Skin of body (tissue), 2 donors: ENCODE data around the gene DNAJA2. TPM values are rescaled to one million over a fixed set of nuclear protein-coding genes. Genes with fewer than 3 reads are reported as not detected.
"Not testable (repeated sequence)": the region's sequence is repeated elsewhere in the genome, so short reads cannot be mapped to it uniquely, and the experiment has no call there.

ENCODE experiments used
- DNase-seq: peaks from one replicate; lab custom pipeline; 2025; lab: John Stamatoyannopoulos, UW
- total RNA-seq: library from RNA; depleted of rRNA; stranded (reverse); fragments of >200 nt; gene quantifications from one replicate; pipeline ENCODE4 v1.2.3, GENCODE V29; 2014

The DNAJA2 gene
- total RNA-seq, 1 donor from 2014 or later = 49.7 TPM

DNA sequence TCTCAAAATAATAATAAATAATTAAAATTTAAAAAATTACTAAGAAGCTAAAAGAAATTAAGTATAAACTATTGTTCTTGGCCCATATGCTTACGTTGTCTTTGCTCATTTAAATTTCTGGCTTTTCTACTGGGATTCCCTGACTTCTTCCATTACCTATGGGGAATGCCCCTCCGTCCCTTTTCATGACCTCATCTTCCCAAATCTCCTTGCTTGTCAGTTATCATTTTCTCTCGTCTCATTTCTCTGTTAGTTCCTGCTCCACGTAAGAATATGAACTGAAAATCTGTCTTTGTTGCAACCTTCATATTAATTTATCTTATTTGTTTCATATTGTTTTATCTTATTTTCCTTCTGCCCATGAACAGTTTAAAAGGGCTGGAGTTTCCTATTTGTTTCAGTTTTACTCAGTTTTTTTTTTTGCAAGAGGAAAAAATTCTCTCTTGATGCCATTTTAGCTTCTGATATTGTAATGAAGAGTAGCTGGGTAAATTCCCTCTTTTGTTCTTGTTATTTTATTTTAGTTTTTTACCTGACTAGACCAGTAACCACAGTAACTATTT, 2.5 kb upstream of the DNAJA2 start:
- DNase-seq = no peak

DNA sequence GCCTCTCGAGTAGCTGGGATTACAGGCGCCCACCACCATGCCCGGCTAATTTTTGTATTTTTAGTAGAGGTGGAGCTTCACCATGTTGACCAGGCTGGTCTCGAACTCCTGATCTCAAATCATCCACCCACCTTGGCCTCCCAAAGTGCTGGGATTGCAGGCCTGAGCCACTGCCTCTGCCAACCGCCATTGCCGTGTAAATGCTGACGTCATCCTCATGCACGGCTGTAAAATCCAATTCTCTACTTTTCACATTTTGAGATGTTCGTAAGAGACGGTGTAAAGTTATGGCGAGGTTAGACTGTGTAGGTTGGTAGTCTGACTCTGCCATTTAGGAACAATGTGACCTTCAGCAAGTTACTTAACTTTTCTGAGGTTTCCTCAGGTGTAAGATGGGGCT, 1.7 kb upstream of the DNAJA2 start:
- no peak for DNase-seq

DNA sequence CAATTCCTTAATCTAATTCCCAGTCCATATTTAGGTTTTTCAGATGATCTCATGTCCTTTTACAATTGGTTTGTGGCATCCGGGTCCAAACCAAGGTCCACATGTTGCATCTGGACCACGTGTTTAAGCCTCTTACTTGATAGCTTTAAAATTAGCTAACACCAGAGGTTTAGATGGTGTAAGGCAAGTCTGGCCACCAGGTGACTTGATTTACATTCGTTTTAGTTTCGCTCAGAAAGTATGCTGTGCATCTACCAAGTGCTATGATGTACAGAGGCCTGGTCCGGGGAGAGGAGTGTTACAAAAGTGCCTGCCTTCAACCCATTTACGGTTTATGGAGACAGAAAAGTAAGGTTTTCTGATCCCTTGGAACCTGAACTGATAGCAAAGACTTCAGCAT, 878 bp upstream of the DNAJA2 start:
- DNase-seq = no peak

DNA sequence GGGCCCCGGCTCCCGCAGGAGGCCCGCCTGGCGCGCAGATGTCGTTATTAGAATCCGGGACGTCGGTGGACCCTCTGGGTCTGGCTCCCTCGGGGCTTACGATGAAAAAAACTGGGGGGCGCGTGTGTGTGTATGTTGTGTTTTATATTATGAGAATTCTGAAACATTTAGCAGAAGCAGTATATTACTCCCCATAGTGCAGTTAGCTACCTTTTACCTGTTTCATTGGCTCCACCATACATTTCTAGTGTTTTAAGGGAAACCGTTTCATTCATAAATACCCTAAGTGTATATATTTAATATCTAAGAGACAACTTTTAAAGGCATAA, 486 bp upstream of the DNAJA2 start:
- no peak for DNase-seq

DNA sequence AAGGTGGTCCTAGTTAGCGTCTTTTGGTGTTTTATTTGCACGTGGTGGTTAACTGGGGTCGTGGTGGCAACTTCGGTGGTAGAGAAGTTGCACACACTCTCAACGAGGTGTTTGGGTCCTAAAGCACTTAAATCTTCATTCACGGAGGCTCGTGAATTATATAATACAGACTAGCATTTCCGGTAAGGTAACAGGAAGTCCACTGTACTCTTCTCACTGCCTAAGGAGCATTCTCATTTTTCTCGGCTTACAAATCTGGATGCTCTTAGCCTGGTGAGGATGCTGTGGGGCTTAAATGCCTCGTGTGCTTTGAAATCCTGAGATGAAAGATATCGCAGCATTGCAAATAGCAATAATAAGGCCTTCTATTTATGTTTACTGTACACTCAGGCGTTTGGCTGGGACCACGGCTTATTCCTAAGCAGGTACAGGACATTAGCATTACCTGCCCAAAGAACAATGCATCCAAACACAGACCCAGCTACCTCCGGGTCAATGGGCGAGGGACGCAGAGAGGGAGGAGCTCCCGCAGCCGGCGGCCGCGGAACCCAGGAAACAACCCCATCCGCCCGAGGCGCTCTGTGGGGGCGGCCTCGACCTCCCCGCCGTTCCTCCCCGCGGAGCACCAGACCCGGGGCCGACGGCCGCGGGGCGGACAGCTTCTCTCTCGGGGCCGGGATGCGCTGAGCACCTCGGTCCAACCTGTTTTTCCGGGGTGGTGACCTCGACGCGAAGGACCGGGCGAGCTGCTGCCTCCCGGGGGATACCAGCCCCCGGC, 856 bp downstream of the DNAJA2 start:
- no peak for DNase-seq

DNA sequence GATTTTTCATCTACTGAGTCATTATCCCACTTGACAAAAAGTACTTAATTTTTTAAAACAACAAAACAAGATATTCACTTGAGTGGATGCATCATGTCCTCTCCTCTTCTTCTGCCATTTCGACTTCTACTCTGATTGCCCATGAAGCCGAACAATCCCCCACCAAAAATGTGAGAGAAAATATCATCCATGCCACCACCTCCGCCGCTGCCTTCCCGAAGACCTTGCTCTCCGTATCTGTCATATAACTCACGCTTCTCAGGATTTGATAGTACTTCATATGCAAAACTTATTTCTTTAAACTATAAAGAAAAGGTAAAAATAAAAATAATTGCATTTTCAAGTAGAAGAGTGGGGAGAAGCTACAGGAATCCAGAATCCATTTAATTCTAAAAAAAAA, 2.2 kb downstream of the DNAJA2 start:
- no peak for DNase-seq

DNA sequence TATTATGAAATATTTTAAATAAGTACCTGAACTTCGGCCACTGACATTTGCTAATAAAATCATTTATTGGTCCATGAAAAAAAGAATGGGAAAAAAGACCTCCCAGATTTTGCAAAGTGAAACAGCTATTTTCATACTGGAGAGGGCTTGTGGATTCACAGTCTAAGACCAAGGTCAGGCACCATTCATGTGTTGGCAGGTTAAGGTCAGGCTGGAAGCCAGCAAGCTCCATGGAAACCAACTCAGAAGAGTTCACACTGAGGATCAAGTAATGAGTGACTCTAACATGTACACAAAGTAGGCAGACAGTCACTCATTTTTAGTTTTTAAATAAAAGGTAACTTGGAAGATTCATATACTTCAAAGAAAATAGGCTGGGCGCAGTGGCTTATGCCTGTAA, 3.4 kb downstream of the DNAJA2 start:
- no peak for DNase-seq

DNA sequence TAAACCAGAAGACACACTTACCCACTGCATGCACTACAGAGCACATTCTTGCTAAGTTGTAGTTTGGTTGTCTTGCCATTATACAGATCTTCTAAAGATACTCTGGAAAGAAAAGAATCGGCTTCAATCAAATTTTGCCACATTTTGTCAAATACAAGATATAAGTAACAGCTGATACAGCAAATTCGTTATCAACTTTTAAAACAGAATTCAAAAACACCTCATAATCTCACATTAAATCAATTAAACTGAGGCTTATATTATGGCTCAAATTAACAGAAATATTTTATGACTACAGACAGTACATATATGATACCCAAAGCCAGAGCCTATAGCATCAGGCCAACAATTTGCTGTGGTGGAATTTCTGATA, 5.4 kb downstream of the DNAJA2 start:
- no peak for DNase-seq

DNA sequence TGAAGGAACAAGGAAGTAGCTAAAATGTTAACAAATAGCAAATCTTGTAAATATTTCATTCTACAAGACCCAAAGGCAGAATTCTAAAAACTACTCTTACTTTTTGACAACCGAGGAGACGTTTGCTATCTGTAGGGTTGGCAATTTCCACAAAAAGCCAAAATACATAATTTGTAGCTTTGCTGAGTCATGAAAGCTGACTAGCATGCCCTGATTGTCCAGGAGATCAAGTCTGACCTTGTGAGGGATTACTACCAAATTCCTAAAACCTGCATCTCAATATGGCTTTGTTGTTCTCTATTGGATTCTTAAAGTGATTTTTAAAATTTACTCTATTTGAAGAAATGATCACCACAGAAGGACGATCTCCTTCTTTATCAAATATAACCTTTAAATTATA, 10.8 kb downstream of the DNAJA2 start:
- DNase-seq = no peak

DNA sequence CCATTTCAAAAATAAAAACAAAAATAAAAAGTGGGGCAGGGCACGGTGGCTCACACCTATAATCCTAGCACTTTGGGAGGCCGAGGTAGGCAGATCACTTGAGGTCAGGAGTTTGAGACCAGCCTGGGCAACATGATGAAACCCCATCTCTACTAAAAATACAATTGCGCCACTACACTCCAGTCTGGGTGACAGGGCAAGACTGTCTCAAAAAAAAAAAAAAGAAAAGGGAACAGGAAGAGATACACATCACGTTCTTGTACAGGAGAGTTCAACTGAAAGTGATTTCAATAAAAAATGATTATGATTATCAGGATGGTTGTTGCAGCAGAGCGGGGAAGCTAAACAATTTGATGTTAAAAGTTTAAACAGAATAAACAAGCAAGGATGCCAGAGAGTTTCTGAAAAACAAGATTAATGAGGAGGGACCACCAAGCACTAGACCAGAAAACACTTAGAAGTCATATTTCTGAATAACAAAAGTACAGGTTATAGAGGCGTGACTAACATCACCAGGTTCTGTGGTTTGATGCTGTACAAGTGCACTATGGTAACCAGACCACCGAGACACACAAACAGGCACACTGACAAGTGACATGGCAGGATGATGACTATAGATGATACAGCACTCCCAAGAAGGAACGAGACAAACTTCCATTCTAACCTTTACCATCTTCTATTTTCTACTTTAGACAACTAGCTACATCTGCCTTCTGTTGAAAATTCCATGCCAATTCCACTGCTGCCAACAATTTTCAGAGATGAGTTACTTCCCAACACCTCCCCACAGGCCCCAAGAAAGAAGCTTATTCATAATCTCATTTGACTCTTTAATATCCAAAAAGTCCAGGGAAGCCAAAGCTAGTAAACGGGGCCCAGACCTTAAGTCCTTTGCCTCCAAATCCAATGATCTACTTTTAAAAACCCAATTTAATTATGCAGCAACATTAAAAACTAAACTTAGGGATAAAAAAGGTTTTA, 11.8 kb downstream of the DNAJA2 start:
- no peak for DNase-seq

DNA sequence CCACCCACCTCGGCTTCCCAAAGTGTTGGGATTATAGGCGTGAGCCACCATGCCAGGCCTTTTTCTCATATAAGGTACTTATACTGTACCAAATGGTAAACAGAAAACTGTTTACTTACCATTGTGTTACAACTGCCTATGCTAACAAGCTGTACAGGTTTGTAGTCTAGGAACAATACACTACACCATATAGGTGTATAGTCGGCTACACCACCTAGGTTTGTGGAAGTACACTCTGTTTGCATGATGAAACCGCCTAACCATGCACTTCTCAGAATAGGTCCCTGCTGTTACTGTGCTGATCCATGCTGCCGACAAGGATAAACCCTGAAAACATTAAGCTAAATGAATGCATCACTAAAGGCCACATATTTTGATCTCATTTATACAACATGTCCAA, 18.9 kb downstream of the DNAJA2 start:
- DNase-seq = no peak

DNA sequence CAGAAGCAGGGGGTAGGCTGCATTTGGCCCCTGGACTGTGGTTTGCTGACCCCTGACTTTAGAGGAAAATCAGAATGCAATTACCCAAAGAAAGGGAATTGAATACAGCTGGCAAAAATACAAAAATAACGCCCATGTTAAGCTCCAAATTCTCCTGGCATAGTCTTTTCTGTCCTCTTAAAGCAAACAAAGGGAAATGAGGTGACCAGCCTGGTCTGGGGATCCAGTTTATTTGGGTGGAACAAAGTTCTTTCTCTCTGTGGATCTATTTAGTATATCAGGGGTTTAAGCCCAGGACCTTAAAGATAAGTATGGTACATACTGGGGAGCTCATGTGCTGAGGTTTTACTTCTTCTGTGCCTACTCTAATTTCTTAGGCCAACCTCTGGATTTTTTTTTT, 23.5 kb downstream of the DNAJA2 start:
- no peak for DNase-seq

DNA sequence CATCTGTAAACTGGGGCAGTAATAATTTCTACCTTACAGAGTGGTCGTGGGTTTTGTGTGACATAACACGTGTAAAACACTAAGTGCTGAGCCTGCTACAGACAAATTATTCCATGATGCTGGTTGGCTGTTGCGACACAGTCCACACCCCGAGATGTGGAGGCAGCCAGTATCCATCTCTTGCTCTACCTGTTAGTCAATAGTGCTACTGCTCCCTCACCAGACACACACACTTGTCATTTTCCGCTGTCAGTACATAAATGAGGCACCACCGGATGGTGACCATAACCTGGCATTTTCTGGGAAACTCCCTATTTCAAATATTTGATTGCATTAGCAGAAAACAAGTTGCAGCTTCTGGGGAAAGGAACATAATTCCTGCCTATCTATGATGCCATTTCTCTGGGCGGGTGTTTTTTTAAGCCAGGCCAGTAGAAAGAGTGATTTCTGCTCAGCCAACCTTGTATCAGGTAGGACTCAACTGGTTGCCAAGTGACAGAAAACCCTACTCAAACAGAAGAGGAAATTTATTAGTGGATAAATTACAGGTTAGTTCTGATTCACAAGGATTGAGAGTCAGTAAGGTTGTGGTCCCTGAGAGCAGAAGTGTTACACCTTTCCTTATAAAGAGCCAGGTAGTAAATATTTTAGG, 24.1 kb downstream of the DNAJA2 start:
- no peak for DNase-seq

DNA sequence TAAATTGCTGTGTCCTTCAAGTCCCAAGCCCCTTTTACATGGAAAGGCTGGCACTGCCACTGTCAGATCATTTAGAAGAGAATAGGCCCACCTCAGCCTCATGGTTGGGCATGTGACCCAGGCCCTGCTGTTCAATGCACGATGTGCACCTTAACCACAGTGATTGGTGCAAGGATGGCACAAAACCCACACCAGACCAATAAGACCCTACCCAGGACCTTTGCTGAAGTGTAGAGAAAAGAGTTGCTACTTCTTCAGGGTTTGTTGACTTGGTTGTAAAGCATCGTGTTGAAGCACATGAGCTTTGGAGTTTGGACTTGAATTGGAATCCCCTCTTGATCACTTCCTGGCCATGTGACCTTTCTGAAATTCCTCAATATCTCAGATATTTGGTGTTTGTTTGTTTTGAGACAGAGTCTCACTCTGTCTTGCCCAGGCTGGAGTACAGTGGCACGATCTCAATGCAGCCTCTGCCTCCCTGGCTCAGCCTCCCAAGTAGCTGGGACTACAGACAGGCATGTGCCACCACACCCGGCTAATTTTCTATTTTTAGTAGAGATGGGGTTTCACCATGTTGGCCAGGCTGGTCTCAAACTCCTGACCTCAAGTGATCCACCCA, 24.8 kb downstream of the DNAJA2 start:
- DNase-seq = no peak

DNA sequence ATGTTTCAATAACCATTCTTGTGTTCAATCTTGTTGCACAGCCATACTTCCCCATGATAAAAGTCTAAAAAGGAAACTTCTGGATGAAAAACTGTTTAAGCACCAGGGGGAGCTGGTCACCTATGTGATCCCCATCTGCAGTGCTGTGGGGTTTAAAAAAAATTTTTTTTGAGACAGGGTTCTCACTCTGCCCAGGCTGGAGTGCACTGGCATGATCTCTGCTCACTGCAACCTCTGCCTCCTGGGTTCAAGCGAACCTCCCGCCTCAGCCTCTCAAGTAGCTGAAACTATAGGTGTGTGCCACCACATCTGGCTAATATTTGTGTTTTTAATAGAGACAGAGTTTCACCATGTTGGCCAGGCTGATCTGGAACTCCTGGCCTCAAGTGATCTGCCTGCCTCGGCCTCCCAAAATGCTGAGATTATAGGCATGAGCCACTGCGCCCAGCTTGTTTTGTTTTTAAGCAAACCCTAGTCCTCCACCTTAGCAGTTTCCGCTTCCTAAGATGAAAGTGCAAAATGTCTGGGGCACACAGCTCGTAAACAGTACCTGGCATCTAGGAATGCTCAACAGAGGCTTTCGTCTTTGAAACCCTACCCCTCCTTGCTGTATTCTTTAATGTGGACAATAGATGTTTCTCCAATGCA, 25.4 kb downstream of the DNAJA2 start:
- DNase-seq = no peak

DNA sequence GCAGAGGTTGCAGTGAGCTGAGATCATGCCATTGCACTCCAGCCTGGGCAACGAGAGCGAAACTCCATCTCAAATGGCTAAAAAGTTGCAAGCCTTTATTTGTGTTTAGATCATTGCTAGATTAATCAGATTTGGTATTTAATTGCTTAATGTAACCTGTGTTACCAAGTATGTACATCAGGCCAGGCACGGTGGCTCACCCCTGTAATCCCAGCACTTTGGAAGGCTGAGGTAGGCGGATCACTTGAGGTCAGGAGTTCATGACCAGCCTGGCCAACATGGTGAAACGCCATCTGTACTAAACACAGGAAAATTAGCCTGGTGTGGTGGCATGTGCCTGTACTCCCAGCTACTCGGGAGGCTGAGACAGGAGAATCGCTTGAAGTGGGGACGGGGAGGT, 28.8 kb downstream of the DNAJA2 start:
- not testable (repeated sequence) for DNase-seq

DNA sequence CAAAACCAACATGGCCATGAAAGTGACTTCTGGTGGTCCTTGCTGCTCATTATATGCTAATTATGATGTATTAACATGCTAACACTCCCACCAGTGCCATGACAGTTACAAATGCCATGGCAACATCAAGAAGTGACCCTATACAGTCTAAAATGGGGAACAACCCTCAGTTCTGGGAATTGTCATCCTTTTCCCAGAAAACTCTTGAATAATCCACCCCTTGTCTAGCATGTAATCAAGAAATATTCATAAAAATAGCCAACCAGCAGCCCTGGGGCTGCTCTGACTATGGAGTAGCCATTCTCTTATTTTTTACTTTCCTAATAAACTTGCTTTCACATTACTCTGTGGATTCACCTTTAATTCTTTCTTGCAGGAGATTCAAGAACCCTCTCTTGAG, 35.9 kb downstream of the DNAJA2 start:
- no peak for DNase-seq

DNA sequence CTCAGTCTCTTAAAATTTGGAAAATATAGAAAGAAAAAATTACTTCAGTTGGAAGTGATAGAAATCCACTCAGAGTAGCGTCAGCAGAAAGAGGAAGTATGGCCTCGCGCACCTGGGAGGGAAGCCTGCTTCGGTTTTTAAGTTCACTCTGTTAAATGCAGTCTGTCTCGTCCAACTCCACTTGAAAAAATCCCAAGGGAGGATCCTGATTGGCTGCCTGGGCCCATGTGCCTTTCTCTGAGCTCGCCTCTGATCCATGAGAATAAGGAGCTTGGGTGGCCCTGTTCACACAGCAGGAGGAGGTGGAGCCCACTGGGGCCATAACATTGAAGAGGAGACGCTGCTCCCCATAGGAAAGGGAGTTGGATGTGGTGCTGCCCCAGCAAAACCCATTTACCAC, 40.7 kb downstream of the DNAJA2 start:
- DNase-seq = no peak

DNA sequence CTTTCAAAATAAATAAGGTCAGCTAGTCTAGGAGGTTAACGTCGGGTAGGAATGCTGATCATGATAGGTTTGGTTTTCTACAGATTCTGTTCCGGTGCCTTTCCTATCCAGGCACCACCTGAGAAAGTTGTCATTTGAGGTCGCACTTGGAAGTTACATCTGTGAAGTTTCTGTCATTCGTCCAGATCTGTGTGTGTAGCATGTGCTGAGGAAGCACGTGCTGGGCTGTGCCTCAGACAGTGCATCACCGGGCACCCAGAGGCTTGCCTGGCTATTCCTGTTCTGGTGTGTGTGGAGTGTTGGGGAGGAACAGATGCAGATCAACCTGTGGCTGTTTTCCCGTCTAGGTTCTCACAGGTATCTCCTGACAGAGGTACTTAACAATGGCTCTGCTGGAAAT, 42.6 kb downstream of the DNAJA2 start:
- no peak for DNase-seq

DNA sequence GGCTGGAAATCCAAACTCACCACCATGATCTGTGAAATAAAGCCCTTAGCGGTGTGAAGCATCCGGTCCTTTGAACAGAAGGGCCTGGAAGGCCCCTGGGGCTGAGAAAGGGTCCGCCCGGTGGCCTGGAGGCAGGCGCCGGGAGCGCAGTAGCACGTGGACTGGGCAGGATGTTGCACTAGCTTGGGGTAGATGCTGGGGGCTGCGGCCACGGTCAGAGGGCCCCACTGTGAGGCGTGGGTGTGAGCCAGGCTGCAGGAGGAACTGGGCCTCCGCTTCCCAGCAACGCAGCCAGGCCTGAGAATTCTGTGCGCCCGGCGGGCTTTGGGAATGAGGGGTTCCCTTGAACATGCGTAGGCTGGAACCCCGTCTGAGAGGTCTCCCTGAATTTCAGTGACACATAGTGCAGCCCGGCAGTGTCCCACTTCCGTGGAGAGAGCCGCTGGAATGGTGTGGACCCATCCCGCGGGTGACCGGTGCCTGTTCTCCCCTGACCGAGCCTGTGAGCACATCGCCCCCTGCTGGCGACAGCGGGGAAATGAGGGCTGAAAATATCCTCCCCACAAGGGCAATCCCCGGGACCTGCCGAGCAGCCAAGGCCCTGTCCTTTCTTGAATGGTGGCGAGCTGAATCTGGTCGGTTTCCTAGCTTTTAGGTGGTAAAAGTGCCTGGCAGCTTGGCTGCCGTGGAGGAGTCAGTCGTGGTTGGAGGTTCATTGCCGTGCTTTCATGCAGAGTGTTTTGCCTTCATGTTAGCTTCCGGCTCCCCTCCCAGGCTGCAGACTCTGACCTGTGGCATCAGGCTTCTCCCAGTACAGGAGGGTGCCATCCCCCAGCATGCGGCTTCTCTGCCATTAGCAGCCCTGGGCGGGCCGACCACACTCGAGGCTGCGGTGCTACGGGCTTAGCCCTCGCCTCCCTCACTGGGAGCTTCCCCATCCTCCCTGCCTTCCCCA, 43.8 kb downstream of the DNAJA2 start:
- DNase-seq = no peak
